MG63 (cell line): Measurements from ENCODE around the gene LHFPL2. TPM values are rescaled to one million over a fixed set of nuclear protein-coding genes. Genes with fewer than 3 reads are reported as not detected.

Experiments used
- DNase-seq: peaks from one replicate; pipeline ENCODE4 v3.0.0-alpha.2; 2020
- H3K27me3 ChIP-seq: fragments of 250-450 bp; sonication (Bioruptor Pico); 2 replicates; pipeline ENCODE4 v1.5.1; 2020; ENCODE audit warnings: mild to moderate bottlenecking, moderate library complexity
- H3K36me3 ChIP-seq: fragments of 250-450 bp; sonication (Bioruptor Pico); 2 replicates; pipeline ENCODE4 v1.5.1; 2020; ENCODE audit warnings: mild to moderate bottlenecking, moderate library complexity
- H3K4me3 ChIP-seq: fragments of 250-450 bp; sonication (Bioruptor Pico); 2 replicates; pipeline ENCODE4 v1.5.1; 2020; ENCODE audit warnings: mild to moderate bottlenecking, moderate library complexity
- H3K9me3 ChIP-seq: fragments of 250-450 bp; sonication (Bioruptor Pico); 2 replicates; pipeline ENCODE4 v1.5.1; 2020; ENCODE audit warnings: mild to moderate bottlenecking, moderate library complexity
- total RNA-seq: library from RNA; depleted of rRNA; stranded (reverse); fragments of >200 nt; shearing (Covaris generic); gene quantifications from 2 replicates; pipeline ENCODE4 v1.2.3, GENCODE V29; 2014; ENCODE audit warnings: low replicate concordance

Gene LHFPL2
- total RNA-seq, 1 experiment from 2014 or later = 14.0 TPM

- no peaks in the 10 kb centered on the region; the same call in none of the 2 replicates for H3K36me3 ChIP-seq
- no peaks in the 10 kb centered on the region for H3K9me3 ChIP-seq
- no peaks in the 10 kb centered on the region for H3K27me3 ChIP-seq
- no peak for DNase-seq
- no peak overlapping the region for H3K4me3 ChIP-seq
Measured at GRCh38 chr5:78597068-78597973, 51.3 kb downstream of the LHFPL2 start.

GRCh38 chr5:78595458-78595921 is 53.1 kb downstream of the LHFPL2 start:
- no peak for DNase-seq
- Histone ChIP-seq H3K27me3 (no peaks in the 10 kb centered on the region), H3K4me3 (no peak overlapping the region), H3K9me3 (no peaks in the 10 kb centered on the region), H3K36me3 (no peaks in the 10 kb centered on the region; the same call in none of the 2 replicates)

- H3K36me3 ChIP-seq = peaks cover 3% of the 10 kb centered on the region
- peak; percentile 76 for DNase-seq
- H3K4me3 ChIP-seq = no peak overlapping the region
- H3K27me3 ChIP-seq = no peaks in the 10 kb centered on the region
- no peaks in the 10 kb centered on the region for H3K9me3 ChIP-seq
Measured at GRCh38 chr5:78594610-78595457, 53.7 kb downstream of the LHFPL2 start.

- no peak for DNase-seq
Measured at GRCh38 chr5:78594021-78594420, 54.6 kb downstream of the LHFPL2 start.

GRCh38 chr5:78593465-78593864 is 55.1 kb downstream of the LHFPL2 start:
- Histone ChIP-seq H3K36me3 (peaks cover 6% of the 10 kb centered on the region), H3K9me3 (no peaks in the 10 kb centered on the region), H3K4me3 (no peak overlapping the region), H3K27me3 (no peaks in the 10 kb centered on the region)
- DNase-seq = no peak

More at GRCh38 chr5:78594021-78594420, 54.6 kb downstream of the LHFPL2 start:
- H3K9me3 ChIP-seq = no peaks in the 10 kb centered on the region
- H3K4me3 ChIP-seq = no peak overlapping the region
- no peaks in the 10 kb centered on the region for H3K27me3 ChIP-seq
- peaks cover 6% of the 10 kb centered on the region for H3K36me3 ChIP-seq

- DNase-seq = no peak
- H3K4me3 ChIP-seq = no peak overlapping the region
Measured at GRCh38 chr5:78592735-78593386, 55.7 kb downstream of the LHFPL2 start.

GRCh38 chr5:78591972-78592700 is 56.4 kb downstream of the LHFPL2 start:
- Histone ChIP-seq H3K27me3 (no peaks in the 10 kb centered on the region), H3K9me3 (no peaks in the 10 kb centered on the region), H3K36me3 (peaks cover 6% of the 10 kb centered on the region), H3K4me3 (no peak overlapping the region)
- DNase-seq = no peak

More at GRCh38 chr5:78592735-78593386, 55.7 kb downstream of the LHFPL2 start:
- H3K9me3 ChIP-seq = no peaks in the 10 kb centered on the region
- peaks cover 6% of the 10 kb centered on the region for H3K36me3 ChIP-seq
- H3K27me3 ChIP-seq = no peaks in the 10 kb centered on the region

GRCh38 chr5:78591138-78591612 is 57.4 kb downstream of the LHFPL2 start:
- Histone ChIP-seq H3K36me3 (peaks cover 6% of the 10 kb centered on the region), H3K4me3 (no peak overlapping the region)

GRCh38 chr5:78589923-78590322 is 58.6 kb downstream of the LHFPL2 start:
- no peaks in the 10 kb centered on the region for H3K27me3 ChIP-seq
- peaks cover 6% of the 10 kb centered on the region for H3K36me3 ChIP-seq
- no peak for DNase-seq
- H3K4me3 ChIP-seq = no peak overlapping the region
- H3K9me3 ChIP-seq = no peaks in the 10 kb centered on the region

More at GRCh38 chr5:78591138-78591612, 57.4 kb downstream of the LHFPL2 start:
- no peaks in the 10 kb centered on the region for H3K9me3 ChIP-seq
- DNase-seq = peak; percentile 26
- no peaks in the 10 kb centered on the region for H3K27me3 ChIP-seq

- Histone ChIP-seq H3K36me3 (peaks cover 6% of the 10 kb centered on the region), H3K27me3 (no peaks in the 10 kb centered on the region), H3K4me3 (no peak overlapping the region), H3K9me3 (no peaks in the 10 kb centered on the region)
- DNase-seq = no peak
Measured at GRCh38 chr5:78588507-78588906, 60.1 kb downstream of the LHFPL2 start.

- no peaks in the 10 kb centered on the region for H3K9me3 ChIP-seq
- H3K27me3 ChIP-seq = no peaks in the 10 kb centered on the region
- H3K36me3 ChIP-seq = peaks cover 6% of the 10 kb centered on the region
- H3K4me3 ChIP-seq = no peak overlapping the region
- peak; percentile 41 for DNase-seq
Measured at GRCh38 chr5:78587775-78588291, 60.7 kb downstream of the LHFPL2 start.

- Histone ChIP-seq H3K36me3 (peaks cover 6% of the 10 kb centered on the region), H3K4me3 (no peak overlapping the region), H3K9me3 (no peaks in the 10 kb centered on the region), H3K27me3 (no peaks in the 10 kb centered on the region)
- peak; percentile 27 for DNase-seq
Measured at GRCh38 chr5:78587081-78587774, 61.3 kb downstream of the LHFPL2 start.

GRCh38 chr5:78586251-78586650 is 62.3 kb downstream of the LHFPL2 start:
- no peaks in the 10 kb centered on the region for H3K9me3 ChIP-seq
- H3K4me3 ChIP-seq = no peak overlapping the region
- H3K27me3 ChIP-seq = no peaks in the 10 kb centered on the region

GRCh38 chr5:78578015-78578414 is 70.6 kb downstream of the LHFPL2 start:
- no peak for DNase-seq
- Histone ChIP-seq H3K9me3 (peaks cover 3% of the 10 kb centered on the region; the same call in 1 of the 2 replicates), H3K27me3 (no peaks in the 10 kb centered on the region), H3K36me3 (peaks cover 2% of the 10 kb centered on the region; the same call in 1 of the 2 replicates), H3K4me3 (no peak overlapping the region)

More at GRCh38 chr5:78586251-78586650, 62.3 kb downstream of the LHFPL2 start:
- H3K36me3 ChIP-seq = peaks cover 6% of the 10 kb centered on the region
- peak; percentile 94 for DNase-seq
